Islet precursor cell (in vitro differentiated cells): ENCODE data around the gene SLC40A1.
A peak's percentile ranks its signal among the peaks of the same experiment; 100 is the strongest.
"Not testable (repeated sequence)": the region's sequence is repeated elsewhere in the genome, so short reads cannot be mapped to it uniquely, and the experiment has no call there.

Source experiments
- DNase-seq: peaks from one replicate; pipeline ENCODE4 v3.0.0-alpha.2; 2018

SLC40A1 gene

GRCh38 chr2:189580658-189581353 lies at the start of gene SLC40A1:
SLC40A1 (minus strand) TSS chr2:189580786; CDS start chr2:189580460, 326 bp downstream.
- peak; percentile 92 for DNase-seq

GRCh38 chr2:189629531-189630453 lies 49.2 kb upstream of the SLC40A1 start:
- no peak for DNase-seq

GRCh38 chr2:189628817-189629530 lies 48.4 kb upstream of the SLC40A1 start:
- no peak for DNase-seq

GRCh38 chr2:189627789-189628188 lies 47.2 kb upstream of the SLC40A1 start:
- DNase-seq, result no peak

- DNase-seq, result no peak
Measured at GRCh38 chr2:189625636-189626035, 45.0 kb upstream of the SLC40A1 start.

GRCh38 chr2:189624648-189625355 lies 44.2 kb upstream of the SLC40A1 start:
- DNase-seq, result peak; percentile 58

GRCh38 chr2:189623049-189623448 lies 42.5 kb upstream of the SLC40A1 start:
- no peak for DNase-seq

GRCh38 chr2:189621781-189622180 lies 41.2 kb upstream of the SLC40A1 start:
- no peak for DNase-seq

GRCh38 chr2:189618197-189618596 lies 37.6 kb upstream of the SLC40A1 start:
- DNase-seq, result no peak

GRCh38 chr2:189614585-189614984 lies 34.0 kb upstream of the SLC40A1 start:
- DNase-seq, result no peak

GRCh38 chr2:189613650-189614420 lies 33.2 kb upstream of the SLC40A1 start:
- DNase-seq, result no peak

GRCh38 chr2:189613077-189613636 lies 32.6 kb upstream of the SLC40A1 start:
- peak; percentile 71 for DNase-seq

GRCh38 chr2:189610700-189611099 lies 30.1 kb upstream of the SLC40A1 start:
- no peak for DNase-seq

GRCh38 chr2:189609853-189610252 lies 29.3 kb upstream of the SLC40A1 start:
- DNase-seq, result no peak

GRCh38 chr2:189609423-189609816 lies 28.8 kb upstream of the SLC40A1 start:
- DNase-seq, result no peak

GRCh38 chr2:189608795-189609422 lies 28.3 kb upstream of the SLC40A1 start:
- no peak for DNase-seq

GRCh38 chr2:189608170-189608569 lies 27.6 kb upstream of the SLC40A1 start:
- DNase-seq, result no peak

GRCh38 chr2:189602233-189602632 lies 21.6 kb upstream of the SLC40A1 start:
- no peak for DNase-seq

GRCh38 chr2:189601652-189602051 lies 21.1 kb upstream of the SLC40A1 start:
- DNase-seq, result not testable (repeated sequence)

- DNase-seq, result no peak
Measured at GRCh38 chr2:189601043-189601442, 20.5 kb upstream of the SLC40A1 start.

GRCh38 chr2:189599245-189599644 lies 18.7 kb upstream of the SLC40A1 start:
- no peak for DNase-seq
